ENCODE measurements around the gene SEZ6. TPM values are rescaled to one million over a fixed set of nuclear protein-coding genes. Genes with fewer than 3 reads are reported as not detected.

The SEZ6 gene
- total RNA-seq, 1 donor from 2014 or later, result 1.5 TPM

- Histone ChIP-seq H3K27me3 (peaks cover 10% of the 10 kb centered on the region), H3K79me2 (ENCODE audit: low read depth) (peaks cover 3% of the 10 kb centered on the region), H3K9ac (no peak overlapping the region), H3K4me2 (no peak overlapping the region), H2AFZ (replicated peaks) (no peak overlapping the region), H3K36me3 (no peaks in the 10 kb centered on the region), H3K27ac (no peak overlapping the region), H3K4me1 (peaks cover 38% of the 10 kb centered on the region), H3K4me3 (no peak overlapping the region), H4K20me1 (ENCODE audit: low read depth) (peaks cover 11% of the 10 kb centered on the region), H3K9me3 (ENCODE audit: low read depth) (no peaks in the 10 kb centered on the region), H3F3A (ENCODE audit: low read depth) (peaks cover 3% of the 10 kb centered on the region)
- no peak for DNase-seq (ENCODE audit: low spot score)
- Mint-ChIP-seq H3K9me3 (peaks cover 2% of the 10 kb centered on the region), H3K4me1 (peaks cover 3% of the 10 kb centered on the region), H3K36me3 (no peaks in the 10 kb centered on the region), H3K27ac (no peak overlapping the region), H3K27me3 (ENCODE audit: insufficient read depth, low read depth) (peaks cover 39% of the 10 kb centered on the region), H3K4me3 (no peak overlapping the region)
- TF ChIP-seq CTCF (IDR thresholded peaks at IDR 0.05) (no peak), EZH2phosphoT487 (IDR thresholded peaks at IDR 0.05) (no peak), EZH2 (IDR thresholded peaks at IDR 0.05) (no peak)
Observed at GRCh38 chr17:28999206-28999605, 6.6 kb downstream of the SEZ6 start.

DNA sequence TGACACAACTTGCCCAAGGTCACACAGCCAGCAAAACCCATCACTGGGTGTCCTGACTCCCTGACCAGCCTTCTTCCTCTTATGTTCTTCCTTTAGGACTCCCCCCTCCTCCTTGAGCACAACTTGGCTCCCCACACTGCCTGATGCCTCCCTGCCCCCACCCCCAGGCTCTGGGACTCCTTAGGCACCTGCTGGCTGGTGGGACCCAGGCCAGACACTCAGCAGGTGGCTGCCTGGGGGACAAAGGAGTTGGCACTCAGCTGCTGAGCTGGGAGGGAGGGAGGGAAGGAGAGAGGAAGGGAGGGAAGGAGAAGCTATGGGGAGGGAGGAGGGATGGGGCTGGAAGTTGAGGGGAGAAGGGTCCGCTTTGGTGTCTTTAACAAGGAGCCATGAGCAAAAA, 8.0 kb downstream of the SEZ6 start:
- H3K27ac Mint-ChIP-seq, result no peak overlapping the region

DNA sequence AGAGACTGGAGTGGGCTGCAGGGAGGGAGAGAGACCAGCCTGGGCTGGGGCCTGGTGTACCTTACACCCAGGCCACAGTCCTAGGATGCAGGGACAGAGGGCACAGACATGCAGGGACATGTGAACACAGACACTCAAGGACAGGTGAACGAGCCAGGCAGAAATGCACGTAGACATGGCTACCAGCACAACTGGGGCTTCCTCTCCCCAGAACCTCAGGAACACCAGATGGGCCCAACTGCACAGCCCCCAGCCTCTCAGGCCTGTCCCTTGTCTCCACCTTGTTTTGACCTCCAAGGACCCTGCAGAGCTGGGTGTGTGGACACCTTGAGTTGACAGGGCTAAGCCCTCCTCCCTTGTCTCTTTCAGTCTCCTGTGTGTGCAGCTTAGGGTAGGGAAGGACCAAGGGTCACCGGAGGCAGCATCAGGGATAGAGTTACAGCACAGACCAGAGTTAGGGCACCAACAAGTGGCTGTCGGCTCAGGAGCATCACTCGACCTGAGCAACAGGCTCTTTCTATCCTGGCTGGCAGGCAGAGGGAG, 9.2 kb downstream of the SEZ6 start:
- Histone ChIP-seq H3K79me2 (ENCODE audit: low read depth) (no peaks in the 10 kb centered on the region), H3K27ac (no peak overlapping the region), H3K4me1 (peaks cover 26% of the 10 kb centered on the region), H4K20me1 (ENCODE audit: low read depth) (no peaks in the 10 kb centered on the region), H3K4me3 (no peak overlapping the region), H3F3A (ENCODE audit: low read depth) (no peaks in the 10 kb centered on the region), H3K9me3 (ENCODE audit: low read depth) (no peaks in the 10 kb centered on the region), H3K9ac (no peak overlapping the region), H3K36me3 (no peaks in the 10 kb centered on the region), H2AFZ (replicated peaks) (no peak overlapping the region), H3K4me2 (peak overlapping the region; percentile 3), H3K27me3 (no peaks in the 10 kb centered on the region)
- no peak for TF ChIP-seq EZH2 (IDR thresholded peaks at IDR 0.05)
- no peak for TF ChIP-seq EZH2phosphoT487 (IDR thresholded peaks at IDR 0.05)
- no peak for TF ChIP-seq CTCF (IDR thresholded peaks at IDR 0.05)
- DNase-seq (ENCODE audit: low spot score), result peak; percentile 41
- no peak overlapping the region for H3K4me3 Mint-ChIP-seq
- peaks cover 3% of the 10 kb centered on the region for H3K4me1 Mint-ChIP-seq
- H3K27ac Mint-ChIP-seq, result peak overlapping the region; percentile 46
- no peaks in the 10 kb centered on the region for H3K36me3 Mint-ChIP-seq
- peaks cover 33% of the 10 kb centered on the region for H3K27me3 Mint-ChIP-seq (ENCODE audit: insufficient read depth, low read depth)
- no peaks in the 10 kb centered on the region for H3K9me3 Mint-ChIP-seq

More for the DNA sequence above, 8.0 kb downstream of the SEZ6 start:
- no peaks in the 10 kb centered on the region for H3F3A ChIP-seq (ENCODE audit: low read depth)
- no peak overlapping the region for H3K27ac ChIP-seq
- H3K36me3 Mint-ChIP-seq, result no peaks in the 10 kb centered on the region
- no peaks in the 10 kb centered on the region for H4K20me1 ChIP-seq (ENCODE audit: low read depth)
- peaks cover 38% of the 10 kb centered on the region for H3K4me1 ChIP-seq
- no peaks in the 10 kb centered on the region for H3K79me2 ChIP-seq (ENCODE audit: low read depth)
- H2AFZ ChIP-seq (replicated peaks), result no peak overlapping the region
- H3K27me3 Mint-ChIP-seq (ENCODE audit: insufficient read depth, low read depth), result peaks cover 32% of the 10 kb centered on the region
- H3K27me3 ChIP-seq, result no peaks in the 10 kb centered on the region
- H3K9ac ChIP-seq, result no peak overlapping the region
- H3K4me2 ChIP-seq, result no peak overlapping the region
- H3K4me1 Mint-ChIP-seq, result peaks cover 3% of the 10 kb centered on the region
- no peak overlapping the region for H3K4me3 Mint-ChIP-seq
- no peak for TF ChIP-seq EZH2phosphoT487 (IDR thresholded peaks at IDR 0.05)
- TF ChIP-seq EZH2 (IDR thresholded peaks at IDR 0.05), result no peak
- TF ChIP-seq CTCF (IDR thresholded peaks at IDR 0.05), result no peak
- H3K4me3 ChIP-seq, result no peak overlapping the region
- H3K9me3 Mint-ChIP-seq, result peaks cover 1% of the 10 kb centered on the region
- DNase-seq (ENCODE audit: low spot score), result no peak
- H3K9me3 ChIP-seq (ENCODE audit: low read depth), result no peaks in the 10 kb centered on the region
- no peaks in the 10 kb centered on the region for H3K36me3 ChIP-seq

All from neural progenitor cell (in vitro differentiated cells).